ENCODE measurements around the gene RRM2.
"Not testable (repeated sequence)": the region's sequence is repeated elsewhere in the genome, so short reads cannot be mapped to it uniquely, and the experiment has no call there.

RRM2 gene

DNA sequence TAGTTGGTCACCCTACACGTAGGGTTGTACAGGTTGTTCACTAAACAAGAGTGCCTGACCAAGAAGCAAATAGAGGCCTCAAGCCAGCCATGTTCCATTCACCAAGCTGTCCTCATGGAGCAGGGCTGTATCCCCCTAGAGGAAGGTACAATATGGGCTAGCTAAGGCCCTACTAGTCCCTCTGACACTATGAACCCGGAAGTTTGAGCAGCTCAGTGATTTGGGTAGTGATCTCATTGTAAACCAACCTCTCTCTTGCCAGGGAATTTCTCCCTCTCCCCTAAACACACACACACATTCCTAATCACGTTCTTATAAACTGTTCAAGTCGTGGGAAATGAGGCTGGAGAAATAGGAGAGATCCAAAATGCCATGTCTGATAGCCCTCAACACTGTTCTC lies 35.6 kb upstream of the RRM2 start:
- no peak overlapping the region for H3K27ac ChIP-seq
- no peak overlapping the region for H3K9ac ChIP-seq
- H3K4me1 ChIP-seq (ENCODE audit: low read depth, poor library complexity, severe bottlenecking), result peaks cover 3% of the 10 kb centered on the region
- no peak overlapping the region for H2AFZ ChIP-seq (ENCODE audit: low read depth)
- no peak for TF ChIP-seq CTCF (conservative IDR thresholded peaks at IDR 0.05; ENCODE audit: low read depth, low read length)
- H3K4me2 ChIP-seq, result no peak overlapping the region
- H3K4me3 ChIP-seq (IDR thresholded peaks at IDR 0.05; ENCODE audit: insufficient read depth, low read depth, low read length), result no peak overlapping the region
- H3K36me3 ChIP-seq (ENCODE audit: insufficient read depth), result no peaks in the 10 kb centered on the region
- H4K20me1 ChIP-seq (ENCODE audit: insufficient read depth), result no peaks in the 10 kb centered on the region
- no peaks in the 10 kb centered on the region for H3K27me3 ChIP-seq (ENCODE audit: insufficient read depth, low read depth)
- no peaks in the 10 kb centered on the region for H3K79me2 ChIP-seq (ENCODE audit: insufficient read depth, low read depth)

DNA sequence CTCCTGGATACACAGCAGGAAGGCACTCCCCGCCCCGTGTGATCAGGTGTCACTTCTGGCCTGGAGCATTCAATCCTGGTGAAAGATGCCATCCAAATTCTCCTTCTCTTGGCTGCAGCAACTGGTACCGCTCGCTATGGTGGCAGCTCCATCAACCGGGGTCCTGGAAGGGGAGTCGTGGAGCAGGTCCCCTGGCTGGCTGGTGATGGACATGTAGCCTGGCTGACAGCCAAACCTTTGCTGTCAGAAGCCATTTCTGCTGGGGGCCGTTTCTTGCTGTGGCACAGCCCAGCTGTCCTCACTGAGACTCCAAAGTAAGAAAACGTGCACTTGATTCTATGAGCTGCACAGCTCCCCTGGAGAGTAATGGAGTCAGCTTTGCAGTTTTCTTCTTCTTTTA lies 35.2 kb upstream of the RRM2 start:
- no peak for TF ChIP-seq CTCF (conservative IDR thresholded peaks at IDR 0.05; ENCODE audit: low read depth, low read length)
- H4K20me1 ChIP-seq (ENCODE audit: insufficient read depth), result no peaks in the 10 kb centered on the region
- no peak overlapping the region for H3K4me2 ChIP-seq
- no peaks in the 10 kb centered on the region for H3K36me3 ChIP-seq (ENCODE audit: insufficient read depth)
- no peak overlapping the region for H2AFZ ChIP-seq (ENCODE audit: low read depth)
- H3K27ac ChIP-seq, result no peak overlapping the region
- no peaks in the 10 kb centered on the region for H3K4me1 ChIP-seq (ENCODE audit: low read depth, poor library complexity, severe bottlenecking)
- no peak overlapping the region for H3K9ac ChIP-seq
- no peaks in the 10 kb centered on the region for H3K27me3 ChIP-seq (ENCODE audit: insufficient read depth, low read depth)
- no peaks in the 10 kb centered on the region for H3K79me2 ChIP-seq (ENCODE audit: insufficient read depth, low read depth)
- no peak overlapping the region for H3K4me3 ChIP-seq (IDR thresholded peaks at IDR 0.05; ENCODE audit: insufficient read depth, low read depth, low read length)

GRCh38 chr2:10089565-10090190 lies 32.9 kb upstream of the RRM2 start:
- Histone ChIP-seq H2AFZ (ENCODE audit: low read depth) (no peak overlapping the region), H3K79me2 (ENCODE audit: insufficient read depth, low read depth) (no peaks in the 10 kb centered on the region), H3K9ac (no peak overlapping the region), H3K4me1 (ENCODE audit: low read depth, poor library complexity, severe bottlenecking) (no peaks in the 10 kb centered on the region), H3K27me3 (ENCODE audit: insufficient read depth, low read depth) (no peaks in the 10 kb centered on the region), H3K4me2 (no peak overlapping the region), H3K27ac (no peak overlapping the region), H3K4me3 (IDR thresholded peaks at IDR 0.05; ENCODE audit: insufficient read depth, low read depth, low read length) (no peak overlapping the region), H3K36me3 (ENCODE audit: insufficient read depth) (no peaks in the 10 kb centered on the region), H4K20me1 (ENCODE audit: insufficient read depth) (no peaks in the 10 kb centered on the region)
- TF ChIP-seq CTCF (conservative IDR thresholded peaks at IDR 0.05; ENCODE audit: low read depth, low read length), result no peak

DNA sequence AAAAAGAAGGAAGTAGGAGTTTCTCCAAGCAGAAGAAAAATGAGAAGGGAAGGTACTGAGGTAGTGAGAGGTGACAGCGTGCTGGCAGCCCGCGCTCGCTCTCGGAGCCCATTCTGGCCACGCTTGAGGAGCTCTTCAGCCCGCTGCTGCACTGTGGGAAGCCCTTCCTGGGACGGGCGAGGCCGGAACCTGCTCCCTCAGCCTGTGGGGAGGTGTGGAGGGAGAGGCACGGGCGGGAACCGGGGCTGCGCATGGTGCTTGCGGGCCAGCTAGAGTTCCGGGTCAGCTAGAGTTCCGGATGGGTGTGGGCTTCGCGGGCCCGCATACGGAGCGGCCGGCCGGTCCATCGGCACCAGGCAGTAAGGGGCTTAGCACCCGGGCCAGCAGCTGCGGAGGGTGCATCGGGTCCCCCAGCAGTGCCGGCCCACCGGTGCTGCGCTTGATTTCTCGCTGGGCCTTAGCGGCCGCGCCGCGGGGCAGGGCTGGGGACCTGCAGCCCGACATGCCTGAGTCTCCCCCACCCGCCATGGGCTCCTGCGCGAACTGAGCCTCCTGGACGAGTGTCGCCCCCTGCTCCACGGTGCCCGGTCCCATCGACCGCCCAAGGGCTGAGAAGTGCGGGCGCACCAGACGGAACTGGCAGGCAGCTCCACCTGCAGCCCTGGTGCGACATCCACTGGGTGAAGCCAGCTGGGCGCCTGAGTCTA lies 31.2 kb upstream of the RRM2 start:
- H3K4me2 ChIP-seq, result no peak overlapping the region
- H3K79me2 ChIP-seq (ENCODE audit: insufficient read depth, low read depth), result no peaks in the 10 kb centered on the region
- peaks cover 3% of the 10 kb centered on the region for H3K4me1 ChIP-seq (ENCODE audit: low read depth, poor library complexity, severe bottlenecking)
- H2AFZ ChIP-seq (ENCODE audit: low read depth), result no peak overlapping the region
- no peak overlapping the region for H3K9ac ChIP-seq
- no peak for TF ChIP-seq CTCF (conservative IDR thresholded peaks at IDR 0.05; ENCODE audit: low read depth, low read length)
- no peaks in the 10 kb centered on the region for H3K27me3 ChIP-seq (ENCODE audit: insufficient read depth, low read depth)
- no peaks in the 10 kb centered on the region for H3K36me3 ChIP-seq (ENCODE audit: insufficient read depth)
- H4K20me1 ChIP-seq (ENCODE audit: insufficient read depth), result no peaks in the 10 kb centered on the region
- H3K27ac ChIP-seq, result no peak overlapping the region
- no peak overlapping the region for H3K4me3 ChIP-seq (IDR thresholded peaks at IDR 0.05; ENCODE audit: insufficient read depth, low read depth, low read length)

DNA sequence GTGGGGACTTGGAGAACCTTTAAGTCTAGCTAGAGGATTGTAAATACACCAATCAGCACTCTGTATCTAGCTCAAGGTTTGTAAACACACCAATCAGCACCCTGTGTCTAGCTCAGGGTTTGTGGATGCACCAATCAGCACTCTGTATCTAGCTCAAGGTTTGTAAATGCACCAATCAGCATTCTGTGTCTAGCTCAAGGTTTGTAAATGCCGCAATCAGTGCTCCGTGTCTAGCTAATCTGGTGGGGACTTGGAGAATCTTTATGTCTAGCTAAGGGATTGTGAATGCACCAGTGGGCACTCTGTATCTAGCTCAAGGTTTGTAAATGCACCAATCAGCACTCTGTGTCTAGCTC lies 30.7 kb upstream of the RRM2 start:
- not testable (repeated sequence) for H3K4me2 ChIP-seq; H3K4me1 ChIP-seq (ENCODE audit: low read depth, poor library complexity, severe bottlenecking); H4K20me1 ChIP-seq (ENCODE audit: insufficient read depth); H3K9ac ChIP-seq; H3K4me3 ChIP-seq (IDR thresholded peaks at IDR 0.05; ENCODE audit: insufficient read depth, low read depth, low read length); H3K27me3 ChIP-seq (ENCODE audit: insufficient read depth, low read depth); H3K27ac ChIP-seq; H2AFZ ChIP-seq (ENCODE audit: low read depth); H3K79me2 ChIP-seq (ENCODE audit: insufficient read depth, low read depth); H3K36me3 ChIP-seq (ENCODE audit: insufficient read depth)

All from KMS-11 (cell line).